HG03139 (cell line): Measurements from ENCODE around the gene MYO3B.
"Not testable (repeated sequence)": the region's sequence is repeated elsewhere in the genome, so short reads cannot be mapped to it uniquely, and the experiment has no call there.

Experiments
- ATAC-seq: cut with Tn5 transposase; IDR thresholded peaks from one replicate; pipeline ENCODE4 v1.9.1; 2021; ENCODE audit not compliant: unreplicated experiment

The MYO3B gene

DNA sequence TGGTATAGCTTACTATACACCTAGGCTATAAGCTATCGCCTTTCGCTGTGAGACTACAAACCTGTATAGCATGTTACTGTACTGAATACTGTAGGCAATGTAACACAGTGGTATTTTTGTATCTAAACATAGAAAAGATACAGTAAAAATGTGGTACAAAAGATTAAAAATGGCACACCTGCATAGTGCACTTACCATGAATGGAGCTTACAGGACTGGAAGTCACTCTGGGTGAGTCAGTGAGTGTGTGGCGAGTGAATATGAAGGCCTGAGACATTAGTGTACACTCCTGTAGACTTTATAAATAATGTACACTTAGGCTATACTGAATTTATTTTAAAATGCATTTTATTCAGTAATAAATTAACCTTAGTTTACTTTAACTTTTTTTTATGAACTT, 279.0 kb downstream of the MYO3B start:
- ATAC-seq, result no peak

DNA sequence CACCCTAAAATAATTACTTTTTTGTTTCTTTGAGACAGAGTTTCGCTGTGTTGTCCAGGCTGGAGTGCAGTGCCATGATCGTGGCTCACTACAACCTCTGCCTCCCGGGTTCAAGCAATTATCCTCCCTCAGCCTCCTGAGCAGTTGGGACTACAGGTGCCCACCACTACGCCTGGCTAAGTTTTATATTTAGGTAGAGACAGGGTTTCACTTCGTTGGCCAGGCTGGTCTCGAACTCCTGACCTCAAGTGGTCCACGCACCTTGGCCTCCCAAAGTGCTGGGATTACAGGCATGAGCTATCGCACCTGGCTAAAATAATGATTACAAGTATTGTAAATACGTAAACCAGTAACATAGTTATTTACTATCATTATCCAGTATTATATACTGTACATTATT, 279.8 kb downstream of the MYO3B start:
- ATAC-seq, result no peak

DNA sequence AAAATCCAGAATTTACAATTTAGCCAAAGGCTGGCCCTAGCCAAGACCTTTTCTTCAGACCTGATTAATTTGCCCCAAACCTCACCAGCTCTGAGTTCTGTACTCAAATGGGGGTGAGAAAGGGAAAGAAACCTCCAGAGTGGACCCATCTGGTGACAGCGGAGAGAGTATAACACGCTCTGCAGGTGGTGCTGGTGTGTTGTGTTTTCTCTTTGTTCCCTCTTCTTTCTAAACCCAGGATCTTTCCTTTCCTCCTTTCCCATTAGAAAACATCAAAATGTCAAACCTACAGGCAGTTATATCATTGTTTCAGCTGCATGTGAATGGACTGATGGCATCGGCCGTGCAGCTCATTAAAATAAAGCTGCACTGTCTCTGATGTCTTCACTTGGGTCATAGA, 283.9 kb downstream of the MYO3B start:
- ATAC-seq, result no peak

DNA sequence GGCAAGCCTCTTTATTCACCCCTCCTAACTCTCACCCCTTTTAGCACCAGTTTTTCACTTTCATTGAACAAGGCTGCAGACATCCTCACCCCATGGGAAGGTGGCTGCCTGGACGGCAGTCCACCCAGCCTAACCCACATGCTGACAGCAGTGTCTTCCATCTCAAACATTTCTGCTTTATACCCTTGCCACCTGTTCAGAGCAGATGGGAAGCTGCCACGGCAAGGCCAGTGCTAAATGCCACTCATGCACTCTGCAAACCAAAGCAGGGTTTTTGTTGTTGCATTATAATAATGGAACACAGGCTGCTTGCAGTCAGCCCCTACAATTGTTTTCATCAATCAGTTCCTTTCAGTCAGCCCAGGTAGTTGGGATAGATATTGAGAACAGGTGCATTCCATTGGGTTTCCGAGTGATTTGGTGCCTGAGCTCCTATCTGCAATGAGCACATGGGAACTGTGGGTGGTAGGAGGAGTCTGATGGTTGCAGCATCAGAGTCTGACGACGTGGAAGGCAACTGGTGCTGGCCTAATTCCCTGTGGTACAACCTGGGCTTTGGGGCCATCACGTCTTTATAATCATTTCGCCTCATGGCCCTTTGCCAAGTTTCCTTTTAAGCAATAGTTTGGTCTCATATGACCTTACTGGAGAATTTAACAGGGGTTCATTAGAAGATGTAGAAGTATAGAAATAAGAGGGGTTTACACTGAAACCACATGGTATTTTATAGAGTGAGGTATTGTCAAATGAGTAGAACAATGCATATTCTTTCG, 284.7 kb downstream of the MYO3B start:
- no peak for ATAC-seq

DNA sequence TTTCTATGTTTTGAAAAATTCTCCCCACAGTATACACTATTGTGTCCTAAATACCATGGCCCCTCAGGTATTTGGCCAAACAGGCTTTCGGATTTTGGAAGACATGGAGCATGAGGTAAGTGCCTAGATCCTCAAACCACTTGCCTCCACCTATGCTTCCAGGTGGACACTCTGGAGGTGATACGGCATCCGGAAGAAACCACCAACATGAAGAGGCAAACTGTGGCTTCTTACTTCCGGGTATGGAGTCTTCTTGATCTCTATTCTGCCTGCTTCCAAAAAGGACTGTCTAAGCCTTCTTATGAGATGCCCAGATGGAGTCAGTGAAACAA, 285.2 kb downstream of the MYO3B start:
- ATAC-seq, result no peak

DNA sequence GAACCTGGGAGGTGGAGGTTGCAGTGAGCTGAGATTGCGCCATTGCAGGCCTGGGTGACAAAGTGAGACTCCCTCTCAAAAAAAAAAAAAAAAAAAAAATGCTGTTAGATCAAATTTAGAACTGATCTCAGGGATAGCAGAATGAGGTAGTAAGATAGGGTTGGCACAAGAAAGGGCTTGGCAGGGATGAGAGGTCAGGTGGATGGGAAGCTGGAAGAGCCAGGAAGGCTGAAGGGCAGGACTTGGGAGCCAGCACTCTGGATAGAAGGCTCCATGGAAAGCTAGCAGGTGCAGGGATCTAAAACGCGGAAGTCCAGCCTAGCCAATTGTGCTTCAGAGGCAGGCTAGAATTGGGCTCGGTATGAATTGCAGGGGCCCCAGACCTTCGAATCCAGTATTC, 286.3 kb downstream of the MYO3B start:
- ATAC-seq, result no peak

DNA sequence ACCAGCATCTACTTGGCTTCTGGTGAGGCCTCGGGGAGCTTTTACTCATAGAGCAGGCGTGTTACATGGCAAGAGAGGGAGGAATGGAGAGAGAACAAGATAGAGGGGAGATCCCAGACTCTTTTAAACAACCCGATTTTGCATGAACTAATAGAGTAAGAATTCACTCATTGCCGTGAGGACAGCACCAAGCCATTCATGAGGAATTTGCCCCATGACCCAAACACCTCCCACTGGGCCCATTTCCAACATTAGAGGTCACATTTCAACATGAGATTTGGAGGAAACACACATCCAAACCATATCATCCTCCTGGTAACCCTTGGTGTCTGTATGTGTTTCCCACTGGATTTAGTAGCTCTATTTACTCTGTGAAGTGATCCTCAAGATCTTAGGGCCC, 287.3 kb downstream of the MYO3B start:
- ATAC-seq, result no peak

DNA sequence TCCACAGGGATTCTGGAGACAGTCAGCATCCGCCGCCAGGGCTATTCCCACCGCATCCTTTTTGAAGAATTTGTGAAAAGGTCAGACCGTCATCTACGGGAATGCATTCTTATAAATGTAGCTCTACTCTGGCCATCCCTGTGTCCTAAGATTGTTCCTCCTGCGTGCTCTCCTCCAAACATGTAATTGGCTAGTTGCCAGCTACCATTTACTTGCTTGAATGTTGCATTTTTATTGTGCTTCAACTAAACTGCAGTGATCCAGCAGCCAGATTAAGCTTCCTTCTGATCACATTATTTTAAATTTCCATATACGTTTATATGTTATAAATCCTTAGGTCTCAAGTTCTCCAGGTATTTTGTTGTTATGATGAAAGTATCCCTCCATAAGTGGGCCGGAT, 288.7 kb downstream of the MYO3B start:
- no peak for ATAC-seq

DNA sequence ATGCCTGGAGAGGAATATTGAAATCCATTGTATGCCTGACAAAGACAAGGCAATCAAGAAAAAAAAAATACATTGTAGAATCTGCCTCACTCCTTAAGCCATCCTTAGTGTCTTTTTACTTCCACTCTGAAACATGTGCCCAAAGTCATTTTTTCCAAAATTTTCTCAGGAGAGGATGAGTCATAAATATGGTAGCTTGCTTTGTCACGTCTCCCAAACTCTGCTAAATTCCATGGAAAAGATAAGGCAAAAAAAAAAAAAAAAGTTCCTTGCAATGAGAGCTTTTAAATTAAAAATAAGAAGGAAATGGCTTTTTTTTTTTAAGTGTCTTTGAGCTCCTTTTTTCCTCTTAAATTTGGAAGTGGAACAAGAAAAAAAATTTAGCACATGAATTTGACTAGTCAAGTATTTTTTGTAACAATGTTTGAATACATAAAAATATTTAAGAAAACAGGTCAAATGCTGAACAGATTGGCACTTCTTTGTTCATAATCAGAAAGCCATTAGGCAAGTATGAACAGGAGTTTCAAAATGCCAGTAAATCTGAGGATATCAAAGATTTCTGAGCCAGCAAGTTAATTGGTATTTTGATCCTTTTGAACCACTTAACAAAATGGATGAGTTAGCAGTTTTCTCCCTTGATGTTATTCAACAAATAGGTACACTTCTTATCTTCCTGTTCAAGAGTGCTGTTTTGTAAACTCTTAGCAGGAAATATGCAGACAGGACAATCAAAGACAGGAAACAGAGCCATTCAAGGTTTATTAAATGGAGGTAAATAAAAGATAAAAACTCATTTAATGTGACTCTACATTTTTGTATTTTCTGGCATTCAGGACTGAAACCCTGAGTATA, 289.8 kb downstream of the MYO3B start:
- ATAC-seq, result no peak

DNA sequence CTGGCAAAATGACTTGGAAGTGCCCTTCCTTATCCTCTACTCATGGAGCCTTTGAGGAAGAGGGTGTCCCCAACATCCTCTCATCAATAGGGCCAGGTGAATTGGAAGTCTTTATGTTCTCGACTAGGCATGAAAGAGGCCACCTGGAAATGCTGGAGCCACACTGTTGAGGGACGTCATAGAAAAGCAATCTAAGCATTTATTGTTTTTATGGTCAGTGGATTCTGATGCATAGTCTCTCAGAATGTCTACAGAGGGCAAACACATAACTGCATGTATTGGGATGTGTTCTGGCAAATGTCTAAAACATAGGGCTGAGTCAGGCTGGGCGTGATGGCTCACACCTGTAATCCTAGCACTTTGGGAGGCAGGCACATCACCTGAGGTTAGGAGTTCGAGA, 290.6 kb downstream of the MYO3B start:
- ATAC-seq, result no peak

DNA sequence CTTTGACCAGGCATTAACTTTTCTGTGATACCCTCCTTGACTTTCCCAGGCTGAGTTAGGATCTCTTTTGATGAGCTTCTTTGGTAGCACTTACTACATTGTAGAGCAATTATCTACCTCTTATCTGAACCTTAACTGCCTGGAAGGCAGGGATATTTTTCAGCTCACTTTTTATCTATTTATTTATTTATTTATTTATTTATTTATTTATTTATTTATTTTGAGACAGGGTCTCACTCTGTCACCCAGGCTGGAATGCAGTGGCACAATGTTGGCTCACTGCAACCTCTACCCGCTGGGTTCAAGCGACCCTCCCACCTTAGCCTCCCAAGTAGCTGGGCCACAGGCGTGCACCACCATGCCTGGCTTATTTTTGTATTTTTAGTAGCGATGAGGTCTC, 294.6 kb downstream of the MYO3B start:
- ATAC-seq, result not testable (repeated sequence)

DNA sequence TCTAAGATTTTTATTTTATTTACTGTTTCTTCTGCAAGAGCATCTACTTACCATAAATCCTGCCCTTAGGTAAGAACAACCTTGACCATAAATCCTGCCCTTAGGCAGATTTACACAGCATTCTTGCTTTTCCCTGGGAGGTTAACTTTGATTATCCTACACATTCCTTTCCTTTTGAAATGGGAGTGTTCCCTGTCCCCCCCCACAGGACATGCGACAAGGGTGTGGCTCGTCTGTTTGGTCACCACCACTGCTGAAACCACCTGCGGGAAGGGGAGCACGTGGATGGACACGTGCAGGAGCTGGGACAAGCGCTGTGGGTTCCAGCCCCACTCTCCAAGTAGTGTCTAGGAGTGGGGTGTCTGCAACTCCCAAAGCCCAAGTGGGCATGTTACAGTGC, 297.9 kb downstream of the MYO3B start:
- no peak for ATAC-seq

DNA sequence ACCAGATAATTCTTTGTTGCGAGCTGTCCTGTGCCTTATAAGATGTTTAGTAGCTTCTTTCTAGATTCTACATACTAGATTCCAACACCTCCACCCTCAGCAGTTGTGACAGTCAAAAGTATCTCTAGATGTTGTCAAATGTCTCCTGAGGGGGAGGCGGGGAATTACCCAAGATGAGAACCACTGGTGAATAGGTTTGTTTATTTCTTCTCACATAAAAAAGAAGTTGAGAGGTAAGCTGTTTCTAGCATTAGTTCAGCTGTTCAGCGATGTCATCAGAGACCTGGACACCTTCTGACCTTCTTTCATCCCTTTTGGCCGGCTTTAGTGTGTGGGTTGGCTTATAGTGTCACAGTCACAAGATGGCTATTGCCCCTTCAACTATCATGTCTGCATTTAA, 299.7 kb downstream of the MYO3B start:
- ATAC-seq, result no peak

DNA sequence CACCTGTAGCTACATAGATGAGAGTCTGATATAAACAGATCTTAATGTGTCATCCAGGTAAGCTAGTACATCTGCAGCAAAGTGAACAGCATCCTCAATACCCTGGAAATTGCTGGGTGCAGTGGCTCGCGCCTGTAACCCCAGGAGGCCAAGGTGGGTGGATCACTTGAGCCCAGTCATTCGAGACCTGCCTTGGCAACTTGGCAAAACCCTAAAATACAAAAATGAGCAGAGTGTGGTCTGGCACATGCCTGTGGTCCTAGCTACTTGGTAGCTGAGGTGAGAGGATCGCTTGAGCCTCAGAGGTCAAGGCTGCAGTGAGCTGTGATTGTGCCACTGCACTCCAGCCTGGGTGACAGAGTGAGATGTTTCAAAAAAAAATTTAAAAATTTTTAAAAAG, 303.3 kb downstream of the MYO3B start:
- no peak for ATAC-seq

DNA sequence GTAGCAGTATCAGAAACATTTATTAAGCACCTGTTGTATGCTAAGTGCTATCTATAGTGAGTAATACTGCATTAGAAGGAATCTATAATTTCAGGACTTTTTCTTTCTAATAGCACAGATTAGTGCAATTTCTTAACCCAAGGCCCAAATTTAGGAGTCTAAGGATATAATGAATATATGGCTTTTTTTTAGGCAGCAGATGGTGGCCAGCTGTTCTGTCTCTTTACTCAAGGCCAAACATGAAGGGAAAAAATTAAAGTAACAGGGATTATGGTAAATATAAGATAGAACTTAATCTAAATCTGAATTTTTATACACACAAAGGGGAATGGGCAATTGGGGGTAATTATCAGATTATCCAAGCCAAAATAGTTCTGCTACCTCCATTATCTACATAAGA, 306.6 kb downstream of the MYO3B start:
- ATAC-seq, result no peak

DNA sequence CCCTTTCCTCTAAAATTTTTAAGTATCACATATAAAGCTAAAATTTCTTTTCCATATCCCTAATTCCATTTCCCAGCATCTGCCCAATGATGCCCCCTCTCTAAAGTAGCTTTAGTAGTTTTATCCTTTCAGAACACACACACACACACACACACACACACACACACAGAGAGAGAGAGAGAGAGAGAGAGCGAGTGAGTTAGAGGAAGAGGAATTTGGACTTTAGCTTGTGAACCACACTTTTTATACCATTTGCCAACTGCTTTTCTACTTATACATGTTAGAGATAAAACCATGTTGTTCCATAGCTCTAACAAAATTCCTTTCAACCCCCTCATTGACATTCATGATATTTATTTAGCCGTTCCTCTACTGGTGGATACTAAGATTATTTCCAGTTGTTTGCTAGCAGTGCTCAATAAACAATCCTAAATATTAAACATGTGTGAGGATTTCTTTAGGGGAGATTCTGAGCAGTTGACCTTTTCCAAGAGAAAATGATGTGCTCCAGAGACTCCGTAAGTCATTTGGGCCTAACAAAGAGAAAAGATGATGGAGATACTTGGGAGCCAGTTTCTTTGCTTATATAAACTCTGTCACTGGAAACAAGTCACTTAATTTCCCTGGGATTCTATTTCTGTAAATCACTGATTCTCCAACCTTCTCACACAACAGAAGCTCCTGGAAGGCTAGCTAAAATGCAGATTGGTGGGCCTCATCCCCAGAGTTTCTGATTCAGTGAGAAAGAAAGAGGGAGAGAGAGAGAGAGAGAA, 307.5 kb downstream of the MYO3B start:
- no peak for ATAC-seq

DNA sequence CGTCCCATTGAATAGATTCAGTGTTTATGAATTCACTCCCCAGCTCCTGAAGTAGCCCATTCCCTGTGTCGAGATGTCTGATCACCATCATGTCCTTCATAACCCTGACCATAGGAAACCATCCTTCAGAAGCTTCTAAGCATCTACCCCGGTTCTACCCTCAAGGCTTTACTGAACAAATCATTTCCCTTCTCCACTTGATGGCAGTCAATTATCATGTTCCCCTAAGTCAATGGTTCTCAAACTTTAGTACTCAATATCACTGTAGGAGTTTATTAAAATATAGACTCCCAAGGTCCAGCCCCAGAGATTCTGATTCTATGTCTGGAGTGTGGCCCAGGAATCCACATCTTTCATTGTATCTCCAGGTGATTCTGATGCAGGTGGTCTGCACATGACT, 308.8 kb downstream of the MYO3B start:
- no peak for ATAC-seq

DNA sequence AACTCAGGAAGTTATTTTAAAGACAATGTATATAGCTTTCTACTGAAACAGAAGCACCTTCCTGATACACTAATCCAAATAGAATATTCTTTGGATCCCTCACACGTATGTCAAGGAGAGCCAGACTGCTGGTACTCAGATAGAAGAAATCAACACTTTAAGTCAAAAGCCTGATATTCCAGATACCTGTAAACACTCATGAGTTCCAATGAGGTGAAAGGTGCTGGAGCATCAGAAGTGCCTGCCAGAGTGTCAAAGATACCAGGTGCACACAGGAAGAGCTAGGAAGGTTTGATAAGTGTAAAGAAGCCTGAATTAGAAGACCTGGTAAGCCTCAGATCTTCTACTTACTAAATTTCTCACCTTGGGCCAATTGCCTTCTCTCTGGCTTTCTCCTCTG, 310.9 kb downstream of the MYO3B start:
- no peak for ATAC-seq

DNA sequence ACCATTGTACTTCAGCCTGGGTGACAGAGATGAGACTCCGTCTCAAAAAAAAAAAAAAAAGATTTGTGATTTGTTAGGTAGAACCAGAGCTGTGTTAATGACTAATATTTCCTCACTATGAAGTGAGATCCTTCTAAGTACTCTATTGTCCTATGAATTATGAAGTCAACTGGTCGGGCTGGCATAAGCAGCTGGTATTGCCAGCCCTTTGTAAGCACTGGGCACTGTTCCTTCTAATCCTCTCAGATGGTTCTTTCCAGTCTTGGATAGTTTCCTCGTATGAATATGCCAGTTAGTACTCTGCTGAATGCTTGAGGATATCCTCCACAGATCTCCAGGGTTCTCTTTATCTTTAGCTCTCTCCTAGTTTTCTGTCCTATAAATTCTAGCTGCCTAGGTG, 314.1 kb downstream of the MYO3B start:
- no peak for ATAC-seq

DNA sequence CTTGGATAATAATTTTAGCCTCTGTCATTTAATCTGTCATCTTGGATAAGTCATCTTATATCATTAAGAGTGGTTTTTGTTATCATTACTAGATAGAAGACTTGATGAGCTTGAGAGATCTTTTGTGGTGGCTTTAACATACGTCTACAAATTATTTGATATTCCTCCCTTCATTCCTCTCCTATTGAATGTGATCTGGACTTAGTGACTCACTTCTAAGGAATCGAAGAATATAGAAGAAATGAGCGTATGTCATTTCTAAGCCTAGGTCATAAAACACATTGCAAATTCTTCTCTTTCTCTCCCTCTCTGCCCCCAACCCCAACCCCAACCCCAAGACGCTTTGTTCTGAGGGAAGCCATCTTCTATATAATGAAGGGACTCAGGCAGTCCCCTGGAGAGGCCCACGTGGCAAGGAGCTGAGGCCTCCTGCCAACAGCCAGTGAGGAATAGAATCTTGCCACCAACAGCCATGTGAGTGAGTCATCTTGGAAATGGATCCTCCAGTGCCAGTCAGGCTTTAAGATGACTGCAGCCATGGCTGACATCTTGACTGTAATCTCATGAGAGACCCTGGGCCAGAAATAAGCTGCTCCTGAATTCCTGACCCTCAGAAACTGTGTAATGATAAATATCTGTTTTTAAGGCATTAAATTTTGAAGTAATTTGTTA, 315.6 kb downstream of the MYO3B start:
- no peak for ATAC-seq

DNA sequence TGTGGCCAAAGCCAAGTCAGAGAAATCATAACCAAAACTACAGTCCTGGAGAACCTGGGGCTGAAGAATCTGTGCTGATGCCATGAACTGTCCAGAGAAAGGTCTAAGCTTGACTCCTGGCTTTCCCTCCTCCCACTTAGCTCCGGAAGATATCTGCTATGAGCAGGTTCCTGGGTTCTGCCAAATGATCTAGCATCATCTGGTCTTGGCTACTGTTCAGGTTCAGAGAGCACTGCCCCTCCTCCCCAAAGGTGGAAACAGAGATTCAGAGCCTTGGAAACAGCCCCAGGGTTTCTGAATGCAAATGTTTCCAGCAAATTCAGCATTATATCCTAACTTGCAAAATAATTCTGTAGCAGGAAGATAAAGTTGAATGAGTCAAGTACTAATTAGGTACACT, 317.9 kb downstream of the MYO3B start:
- no peak for ATAC-seq
